CD4-positive, alpha-beta T cell treated with Interleukin-4 for 4 hours (primary cell): Measurements from ENCODE around the gene RAB11FIP4.

Experiments used
- DNase-seq: peaks from one replicate; pipeline ENCODE4 v3.0.0-alpha.2; 2020

Gene RAB11FIP4

DNA sequence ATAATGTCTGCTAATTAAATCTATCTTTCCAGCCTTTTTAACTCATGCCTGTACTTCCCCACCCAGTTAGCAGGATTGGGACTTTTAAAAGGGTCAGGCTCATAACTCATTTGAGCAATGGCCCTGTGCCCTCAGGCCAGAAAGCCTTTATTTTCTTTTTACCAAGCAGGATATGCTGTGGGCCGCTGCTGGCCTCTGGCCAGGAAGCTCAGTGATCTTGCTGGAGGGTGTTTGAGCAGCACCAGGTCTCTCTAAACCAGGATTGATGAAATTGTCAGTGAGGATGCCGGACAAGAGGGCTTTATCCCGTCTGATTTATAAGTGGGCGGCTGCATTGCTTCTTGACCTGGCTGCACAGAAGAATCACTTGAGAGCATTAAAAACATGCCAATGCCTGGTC lies 187.8 kb downstream of the RAB11FIP4 start:
- DNase-seq, result no peak

DNA sequence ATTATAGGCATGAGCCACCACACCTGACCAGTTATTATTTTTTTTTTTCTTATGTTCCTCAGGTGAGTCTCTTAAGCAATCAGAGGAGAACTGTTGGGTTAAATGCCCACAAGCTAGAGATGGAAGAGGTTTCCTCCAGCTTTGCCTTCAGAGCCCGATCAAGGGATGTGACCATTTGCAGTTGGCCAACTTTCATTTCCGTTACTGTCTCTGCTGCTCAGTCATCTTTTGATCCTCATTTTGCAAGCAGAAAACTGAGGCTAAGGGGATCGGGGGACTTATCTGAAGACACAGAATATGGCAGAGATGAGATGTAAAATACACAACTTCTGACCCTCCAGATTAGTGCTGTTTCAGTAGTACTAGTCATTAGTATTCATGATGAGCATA lies 188.8 kb downstream of the RAB11FIP4 start:
- no peak for DNase-seq

DNA sequence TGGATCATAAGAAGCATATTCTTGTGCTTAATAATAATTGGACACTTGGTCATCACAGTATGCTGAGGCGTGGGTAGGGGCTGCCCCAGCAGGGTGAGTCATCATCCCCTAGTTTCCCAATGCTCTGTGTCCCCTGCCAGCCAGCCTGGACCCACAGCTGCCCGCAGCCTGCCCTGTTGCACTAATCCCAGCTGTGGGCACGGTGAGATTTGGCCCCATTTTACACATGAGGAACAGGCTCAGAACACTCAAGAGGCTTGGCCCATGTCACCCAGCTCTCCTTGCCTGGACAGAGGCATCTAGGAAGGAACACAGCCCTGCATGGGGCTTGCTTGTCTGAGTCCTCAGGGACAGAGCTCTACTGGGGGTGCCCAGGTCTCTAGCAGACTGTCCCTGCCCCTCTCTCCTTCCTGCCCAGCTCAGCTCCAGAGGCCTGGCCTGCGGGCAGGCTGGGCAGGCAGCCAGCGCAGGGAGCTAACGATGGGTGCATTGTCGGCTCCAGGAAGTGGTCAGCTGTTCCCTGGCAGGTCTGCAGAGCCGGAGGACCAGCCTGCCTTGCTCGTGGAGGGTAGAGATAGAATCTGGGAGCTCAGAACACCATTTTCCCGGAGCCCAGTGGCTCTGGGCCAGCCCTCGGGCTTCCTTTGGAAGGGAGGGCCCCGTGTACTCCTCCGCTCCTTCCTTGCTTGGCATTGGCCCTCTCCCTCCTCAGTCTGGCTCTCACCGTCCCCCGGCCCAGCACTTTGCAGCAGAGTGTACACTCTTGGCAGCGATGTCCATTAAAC lies 189.4 kb downstream of the RAB11FIP4 start:
- DNase-seq, result no peak

DNA sequence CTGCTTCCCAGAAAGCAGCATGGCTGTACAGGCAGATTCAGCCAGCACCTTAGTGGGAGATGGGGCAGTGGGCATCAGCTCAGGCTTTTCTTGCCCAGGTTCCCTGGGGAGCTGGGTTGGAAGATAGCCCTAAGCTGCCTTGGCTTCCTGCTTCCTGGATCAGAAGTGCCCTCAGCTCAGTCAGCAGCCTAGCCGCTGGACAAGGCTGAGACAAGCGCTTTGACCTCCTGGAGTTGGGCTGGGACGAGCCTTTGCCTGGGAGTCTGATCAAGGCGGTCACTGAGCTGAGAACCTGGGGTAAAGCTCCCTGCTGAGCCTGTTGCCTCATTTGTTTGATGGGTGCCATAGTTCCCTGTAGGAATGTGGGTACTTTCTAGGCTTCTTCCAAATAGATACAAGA lies 190.0 kb downstream of the RAB11FIP4 start:
- DNase-seq, result no peak

DNA sequence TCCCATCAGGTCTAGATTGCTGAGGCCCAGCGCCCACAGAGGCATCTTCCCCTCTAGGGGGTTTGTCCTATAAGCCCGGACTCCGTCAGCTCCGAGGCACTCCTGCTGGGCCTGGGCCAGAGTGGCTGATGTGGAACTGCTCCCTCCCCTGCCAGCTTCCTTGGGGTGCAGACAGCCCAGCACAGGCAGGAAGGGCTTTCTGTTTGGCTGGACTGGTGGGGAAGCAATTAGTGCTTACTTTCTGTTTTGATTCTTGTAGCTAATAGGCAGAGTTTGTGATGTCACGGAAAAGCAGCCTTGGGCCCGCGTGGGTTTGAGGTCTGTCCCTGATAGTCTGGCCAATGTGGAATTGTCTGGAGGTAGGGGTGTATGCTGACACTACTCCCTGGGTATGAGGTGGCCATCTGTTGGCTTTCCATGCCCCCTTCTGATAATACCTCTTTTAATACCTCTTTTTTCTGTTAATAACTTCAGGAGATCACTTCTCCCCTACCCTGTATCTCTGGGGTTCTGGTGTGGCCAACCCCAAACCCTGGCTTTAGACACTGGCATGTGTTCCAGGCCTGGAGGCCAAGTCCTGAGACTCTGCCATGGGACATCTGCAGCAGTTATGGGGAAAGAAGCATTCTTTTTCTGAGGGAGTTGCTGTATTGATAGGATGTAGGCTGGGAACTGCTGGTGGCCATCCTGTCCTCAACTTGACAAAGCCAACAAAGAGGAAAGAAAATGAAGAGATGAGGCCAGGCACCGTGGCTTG lies 190.9 kb downstream of the RAB11FIP4 start:
- no peak for DNase-seq

DNA sequence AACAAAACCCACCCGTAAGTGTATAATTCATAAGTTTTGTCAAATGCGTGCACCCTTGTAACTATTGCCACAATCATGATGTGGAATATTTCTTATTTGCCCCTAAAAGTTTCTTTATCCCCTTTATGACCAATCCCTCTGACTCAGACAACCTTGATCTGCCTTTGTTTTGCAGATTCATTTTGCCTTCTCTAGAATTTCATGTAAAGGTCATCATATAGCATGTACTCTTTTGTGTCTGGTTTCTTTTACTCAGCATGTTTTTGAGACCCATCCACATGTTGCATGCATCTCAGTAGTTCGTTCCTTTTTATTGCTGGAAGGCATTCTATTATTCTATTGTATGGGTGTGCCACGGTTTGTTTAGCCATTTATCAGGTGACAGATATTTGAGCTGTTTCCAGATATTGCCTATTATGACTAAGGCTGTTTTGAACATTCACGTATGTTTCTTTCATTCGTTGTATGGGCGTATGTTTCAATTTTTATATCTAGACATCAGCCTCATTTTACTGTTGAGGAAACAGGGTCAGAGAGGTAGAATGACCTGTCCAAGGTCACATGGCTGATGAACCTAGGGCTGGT lies 192.4 kb downstream of the RAB11FIP4 start:
- no peak for DNase-seq

DNA sequence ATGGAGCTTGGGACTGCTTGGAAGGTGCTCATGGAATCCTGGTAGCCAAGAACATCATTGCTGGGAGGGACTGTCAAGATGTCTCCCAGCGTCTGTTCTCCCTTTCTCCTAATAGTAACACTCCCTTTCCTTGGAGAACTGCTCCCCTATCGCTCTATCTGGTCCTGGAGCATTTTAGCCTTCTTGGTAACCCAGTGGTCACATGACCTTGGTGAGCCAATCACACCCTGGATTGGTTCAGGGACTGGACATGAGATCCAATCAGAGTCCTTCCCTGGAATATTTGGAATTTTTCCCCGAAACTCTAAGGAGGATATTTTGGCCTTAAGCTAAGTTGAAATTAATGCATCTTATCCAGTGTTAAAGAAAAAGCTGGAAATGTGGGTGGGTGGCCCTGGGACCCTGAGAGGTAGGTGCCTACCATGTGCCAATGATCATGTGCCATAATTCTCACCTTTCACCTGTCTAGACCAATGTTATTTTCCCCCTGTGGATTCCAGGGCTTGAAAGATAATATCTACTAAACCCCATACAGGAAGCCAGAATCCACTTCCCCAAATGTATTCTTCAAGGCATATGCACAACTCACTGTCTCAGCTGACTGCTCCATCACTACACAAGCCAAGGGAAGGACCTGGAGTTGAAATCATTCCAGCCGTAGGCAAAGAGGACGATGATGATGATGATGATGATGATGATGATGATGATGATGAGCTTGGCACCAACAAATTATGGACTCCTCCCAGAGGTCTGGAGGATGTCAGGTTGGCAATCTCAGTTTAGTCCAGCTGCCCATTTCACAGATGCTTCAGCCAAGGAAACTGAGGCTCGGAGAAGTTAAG lies 193.2 kb downstream of the RAB11FIP4 start:
- DNase-seq, result no peak

DNA sequence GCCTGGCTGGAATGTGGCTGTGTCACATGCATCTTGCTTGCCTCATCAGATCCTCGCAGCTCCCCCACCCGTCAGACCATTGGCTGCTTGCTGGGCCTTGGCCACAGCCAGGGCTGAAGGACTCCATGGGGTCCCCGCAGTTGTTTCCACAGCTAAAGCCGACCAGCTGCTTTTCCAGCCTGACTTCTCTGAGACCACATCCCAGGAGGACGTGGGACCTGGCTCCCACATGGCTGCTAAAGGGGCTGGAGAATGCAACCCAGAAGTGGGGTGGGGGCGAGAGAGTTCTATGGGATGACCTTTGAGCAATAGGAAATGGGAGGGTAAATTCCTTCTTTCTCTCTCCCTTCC lies 193.8 kb downstream of the RAB11FIP4 start:
- no peak for DNase-seq

DNA sequence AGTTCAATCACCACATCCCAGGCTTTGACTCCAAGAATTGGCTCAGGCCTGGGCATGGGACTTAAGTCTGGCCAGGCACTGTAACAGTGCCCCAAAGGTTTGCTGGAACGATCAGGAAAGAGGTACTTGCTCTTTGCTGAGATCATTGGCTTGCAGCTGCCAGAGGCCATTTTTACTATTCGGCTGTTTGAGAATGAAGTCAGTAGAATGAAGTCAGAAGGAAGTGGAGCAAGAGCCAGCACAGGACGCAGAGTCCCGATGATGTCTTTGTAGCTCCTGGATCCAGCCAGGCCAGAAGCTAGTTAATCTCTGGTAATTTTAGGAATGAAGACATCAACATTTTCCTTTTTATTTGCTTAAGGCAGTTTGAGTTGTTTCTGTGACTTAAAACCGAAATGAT lies 195.5 kb downstream of the RAB11FIP4 start:
- no peak for DNase-seq

DNA sequence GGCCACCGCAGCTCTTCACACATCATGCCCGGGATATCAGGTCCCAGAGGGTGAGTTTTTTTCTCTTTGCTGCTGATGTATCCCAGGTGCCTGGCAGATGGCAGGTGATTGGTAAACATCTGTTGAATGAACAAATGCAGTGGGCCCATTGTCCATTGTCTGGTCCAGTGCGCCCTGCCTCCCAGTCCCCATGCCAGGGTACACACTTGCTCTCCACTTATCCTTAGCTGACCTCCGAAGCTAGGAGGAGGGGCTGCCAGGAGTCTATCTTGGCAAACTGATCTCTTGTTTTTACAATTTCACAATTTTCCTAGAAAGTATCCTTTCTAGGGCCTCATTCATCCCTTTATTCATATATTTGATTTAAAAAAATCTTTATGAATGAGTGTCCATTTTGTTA lies 196.0 kb downstream of the RAB11FIP4 start:
- DNase-seq, result no peak
